GM18526 (cell line): ENCODE measurements around the gene NPAS2.

Source experiments
- POLR2A ChIP-seq: IDR thresholded peaks from 3 replicates; pipeline ENCODE4 v1.6.1; 2011; ENCODE audit not compliant: insufficient read length; ENCODE audit errors: extremely low read depth

NPAS2 gene

DNA sequence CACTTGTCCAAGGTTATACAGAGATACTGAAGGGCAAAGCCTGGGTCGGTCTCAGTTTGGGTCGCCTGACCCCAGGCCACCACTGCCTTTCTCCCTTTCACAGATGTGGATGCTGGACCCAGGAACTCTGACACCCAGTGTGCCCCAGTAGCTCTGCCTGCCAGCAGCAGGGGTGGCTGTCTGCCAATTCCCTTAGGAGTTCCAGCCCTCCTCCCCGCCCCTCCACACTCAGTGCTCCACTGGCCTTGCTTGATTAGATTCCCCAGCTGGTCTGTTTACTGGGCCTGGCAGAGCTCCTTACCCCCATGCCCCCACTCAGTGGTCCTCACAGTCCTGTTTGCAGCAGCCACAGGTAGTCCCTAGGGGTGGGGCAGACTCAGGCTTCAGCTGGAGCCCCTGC is 75.5 kb downstream of the NPAS2 start:
- TF ChIP-seq POLR2A, result no peak

GRCh38 chr2:100895934-100896685 is 76.2 kb downstream of the NPAS2 start:
- TF ChIP-seq POLR2A, result no peak

GRCh38 chr2:100898035-100898665 is 78.2 kb downstream of the NPAS2 start:
- TF ChIP-seq POLR2A, result no peak

DNA sequence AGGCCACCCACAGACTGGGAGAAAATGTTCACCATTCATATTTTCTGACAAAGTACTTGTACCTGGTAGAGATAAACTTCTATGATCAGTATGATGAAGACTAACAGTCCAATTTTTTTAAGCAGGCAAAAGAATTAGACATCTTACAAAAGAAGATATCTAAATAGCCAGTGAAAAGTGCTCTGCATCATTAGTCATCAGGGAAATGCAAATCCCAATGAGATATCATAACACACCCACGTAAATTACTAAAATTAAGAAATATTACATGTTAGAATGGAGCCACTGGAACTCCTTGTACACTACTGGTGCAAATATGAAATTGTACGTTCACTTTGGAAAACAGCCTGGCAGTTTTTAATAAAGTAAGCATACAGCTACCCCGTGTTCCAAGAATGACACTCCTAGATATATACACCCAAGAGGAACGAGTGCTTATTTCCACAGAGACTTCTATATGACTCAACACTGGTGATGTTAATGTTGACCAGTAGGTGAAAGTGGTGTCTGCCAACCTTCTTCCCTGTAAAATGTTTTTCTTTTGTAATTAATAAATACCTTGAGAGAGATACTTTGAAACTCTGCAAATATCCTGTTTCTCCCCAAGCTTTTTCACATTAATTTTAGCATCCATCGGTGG is 80.3 kb downstream of the NPAS2 start:
- no peak for TF ChIP-seq POLR2A

GRCh38 chr2:100902817-100903405 is 83.0 kb downstream of the NPAS2 start:
- TF ChIP-seq POLR2A, result no peak

- no peak for TF ChIP-seq POLR2A
These were observed 83.8 kb downstream of the NPAS2 start for GRCh38 chr2:100903534-100904258.

DNA sequence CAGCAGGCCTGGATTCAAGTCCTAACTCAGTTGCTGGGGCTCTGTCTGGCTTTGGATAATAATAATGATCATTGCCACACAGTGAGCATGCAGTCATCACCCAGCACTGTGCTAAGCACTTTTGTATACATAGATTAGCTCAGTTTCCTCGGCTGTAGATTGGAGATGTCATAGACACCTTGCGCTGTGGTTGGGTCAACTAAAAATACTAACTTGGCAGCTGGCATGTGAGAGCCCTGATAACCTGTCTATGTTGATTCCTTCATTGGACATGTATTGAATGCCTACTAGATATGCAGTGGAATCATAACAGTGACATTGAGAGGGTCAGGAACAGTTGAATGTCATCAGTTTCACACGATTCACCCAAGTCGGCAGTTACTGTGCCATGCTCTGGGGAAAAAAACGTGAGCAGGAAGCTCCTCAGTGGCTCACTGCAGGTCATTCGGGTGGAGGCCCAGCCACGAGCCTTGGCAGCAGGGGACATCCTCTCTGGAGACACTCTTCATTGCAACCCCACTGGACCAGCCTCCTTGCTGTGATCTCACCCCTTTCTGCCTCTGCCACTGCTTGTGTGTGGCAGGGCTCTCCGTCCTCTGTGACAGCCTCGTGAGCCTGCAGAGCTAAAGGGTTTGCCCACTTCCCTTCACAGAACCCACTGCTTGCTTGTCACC is 85.3 kb downstream of the NPAS2 start:
- TF ChIP-seq POLR2A, result no peak

DNA sequence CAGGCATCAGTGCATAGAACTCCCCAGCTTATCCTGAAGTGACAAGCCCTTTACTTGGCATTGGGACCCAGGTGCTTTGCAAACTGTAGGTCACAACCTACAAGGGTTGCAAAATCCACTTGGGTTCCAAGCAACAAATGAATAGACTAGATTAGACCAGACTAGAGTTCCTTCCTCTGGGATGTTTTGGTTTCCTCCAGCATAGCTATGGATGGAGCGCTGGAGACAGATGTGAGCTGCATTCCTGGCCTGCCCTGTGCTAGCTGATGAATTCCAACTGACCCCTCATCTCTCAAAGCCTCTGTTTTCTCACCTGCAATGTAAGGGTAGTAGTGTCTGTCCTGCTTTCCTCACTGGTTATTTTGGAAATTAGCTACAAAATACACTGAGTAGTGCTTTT is 86.2 kb downstream of the NPAS2 start:
- no peak for TF ChIP-seq POLR2A

- TF ChIP-seq POLR2A, result no peak
These were observed 86.7 kb downstream of the NPAS2 start for GRCh38 chr2:100906679-100907078.

DNA sequence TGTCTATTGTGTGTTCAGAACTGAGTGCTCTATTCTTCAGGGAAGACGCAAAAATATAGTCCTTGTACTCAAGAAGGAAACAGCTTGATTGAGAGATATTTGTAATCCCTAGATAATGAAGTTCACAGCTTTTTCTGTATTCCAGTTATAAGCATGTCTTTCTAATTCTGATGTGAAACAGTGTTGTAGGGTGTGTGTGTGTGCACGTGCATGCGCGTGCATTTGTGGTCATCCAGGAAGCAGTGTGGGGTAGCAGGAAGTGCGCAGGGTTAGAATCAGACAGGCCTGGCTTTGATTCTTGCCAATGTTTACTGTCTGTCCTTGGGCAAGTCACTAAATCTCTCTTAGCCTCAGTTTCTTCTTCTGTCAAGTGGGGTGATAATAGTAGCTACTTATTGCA is 87.9 kb downstream of the NPAS2 start:
- no peak for TF ChIP-seq POLR2A

DNA sequence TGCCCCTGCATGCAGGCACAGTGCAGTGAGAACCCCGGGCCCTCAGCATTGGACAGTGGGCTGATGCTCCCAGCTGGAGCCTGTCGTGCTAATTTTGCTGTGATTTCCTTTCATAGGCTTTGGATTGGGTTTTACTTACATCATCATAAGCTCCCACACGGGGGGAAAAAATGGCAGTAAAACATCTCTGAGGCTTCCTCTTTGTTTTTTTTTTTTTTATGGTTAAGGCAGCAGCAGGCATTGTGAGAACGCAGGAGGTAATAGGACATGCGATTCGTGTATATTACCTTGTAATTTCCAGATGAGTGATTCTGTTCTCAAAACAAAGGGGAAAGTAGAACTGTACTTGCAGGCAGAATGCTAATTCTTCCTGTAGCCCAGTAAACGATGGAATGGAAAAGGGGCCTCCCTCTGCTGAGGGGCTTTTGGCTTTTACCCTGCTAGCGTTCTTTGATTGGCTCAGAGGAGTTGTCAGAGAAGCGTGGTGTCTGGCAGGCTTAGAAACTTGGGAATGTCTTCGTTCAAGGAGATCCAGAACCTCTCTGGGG is 89.7 kb downstream of the NPAS2 start:
- no peak for TF ChIP-seq POLR2A

GRCh38 chr2:100910111-100910510 is 90.2 kb downstream of the NPAS2 start:
- no peak for TF ChIP-seq POLR2A

- no peak for TF ChIP-seq POLR2A
These were observed 99.4 kb downstream of the NPAS2 start for GRCh38 chr2:100919316-100919715.

- no peak for TF ChIP-seq POLR2A
These were observed 101.8 kb downstream of the NPAS2 start for GRCh38 chr2:100921685-100922161.

DNA sequence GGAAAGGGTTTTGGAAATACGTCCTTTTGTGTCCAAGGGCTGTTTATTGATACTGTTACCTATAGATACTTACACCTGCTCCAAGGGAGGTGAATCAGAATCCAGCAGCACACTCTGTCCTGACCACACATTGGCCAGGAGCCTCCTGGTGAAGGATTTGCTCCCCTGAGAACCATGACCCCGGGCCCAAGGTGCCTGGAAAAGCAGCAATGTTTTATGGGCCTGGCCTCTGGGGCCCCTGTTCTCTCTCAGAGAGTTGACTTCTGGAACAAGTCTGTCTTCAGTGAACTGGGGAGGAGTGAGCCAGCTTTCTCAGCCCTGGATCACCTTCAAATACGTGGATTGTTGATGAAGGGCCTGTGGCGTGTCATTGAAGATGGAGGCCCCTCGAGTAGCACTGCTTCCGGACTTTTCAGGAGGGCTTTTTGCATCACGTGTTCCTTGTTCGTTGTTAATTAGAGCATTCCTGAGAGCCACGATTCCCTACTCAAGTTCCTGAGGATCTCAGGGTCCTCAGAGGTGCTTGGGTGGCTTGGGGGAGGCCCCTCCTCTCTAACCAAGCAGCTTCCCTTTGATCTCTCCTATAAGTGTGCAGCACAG is 103.6 kb downstream of the NPAS2 start:
- TF ChIP-seq POLR2A, result no peak
